ENCODE measurements around the gene COMMD6.

DNA sequence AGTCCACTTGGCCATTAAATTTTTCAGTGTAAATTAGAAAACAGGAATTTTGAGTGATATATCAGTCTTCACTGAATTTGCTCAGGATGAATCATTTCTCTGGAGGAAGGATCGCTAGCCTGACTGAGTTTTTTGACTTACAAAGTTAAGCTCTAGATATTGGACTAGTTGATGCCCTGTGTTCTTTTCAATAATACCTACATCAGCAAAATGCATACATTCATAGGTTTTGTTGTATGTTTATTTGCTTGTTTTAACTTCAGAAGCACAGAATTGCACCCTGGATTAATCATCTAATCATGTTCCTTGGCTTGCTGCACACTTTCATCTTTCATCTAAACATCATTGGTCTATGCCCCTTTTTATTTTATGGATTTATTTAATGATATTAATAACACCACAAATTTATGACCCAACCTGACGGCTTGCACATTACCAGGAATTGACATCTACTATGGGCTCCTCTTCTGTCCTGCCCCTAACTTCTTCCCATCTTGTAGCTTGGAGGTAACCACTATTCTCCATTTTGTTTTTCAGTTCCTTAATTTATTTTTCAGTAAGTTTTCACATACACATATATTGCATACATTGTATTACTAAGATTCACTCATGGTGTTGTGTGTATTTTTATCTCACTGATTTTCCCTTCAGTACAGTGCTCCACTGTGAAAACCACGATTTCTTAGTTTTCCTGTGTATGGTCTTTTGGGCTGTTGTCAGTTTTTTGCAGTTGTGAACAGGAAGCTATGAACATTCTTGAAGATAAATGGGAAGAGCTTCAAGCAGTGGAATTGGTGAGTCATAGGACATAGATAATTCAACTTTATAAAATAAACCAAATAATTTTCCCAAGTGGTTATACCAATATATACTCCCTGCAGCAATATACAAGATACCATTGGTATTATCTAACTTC is 23.3 kb downstream of the COMMD6 start:
- TF ChIP-seq EP300 (IDR thresholded peaks at IDR 0.05): no peak
- no peak for TF ChIP-seq POLR2AphosphoS5 (IDR thresholded peaks at IDR 0.05)
- TF ChIP-seq, protein P1, sequence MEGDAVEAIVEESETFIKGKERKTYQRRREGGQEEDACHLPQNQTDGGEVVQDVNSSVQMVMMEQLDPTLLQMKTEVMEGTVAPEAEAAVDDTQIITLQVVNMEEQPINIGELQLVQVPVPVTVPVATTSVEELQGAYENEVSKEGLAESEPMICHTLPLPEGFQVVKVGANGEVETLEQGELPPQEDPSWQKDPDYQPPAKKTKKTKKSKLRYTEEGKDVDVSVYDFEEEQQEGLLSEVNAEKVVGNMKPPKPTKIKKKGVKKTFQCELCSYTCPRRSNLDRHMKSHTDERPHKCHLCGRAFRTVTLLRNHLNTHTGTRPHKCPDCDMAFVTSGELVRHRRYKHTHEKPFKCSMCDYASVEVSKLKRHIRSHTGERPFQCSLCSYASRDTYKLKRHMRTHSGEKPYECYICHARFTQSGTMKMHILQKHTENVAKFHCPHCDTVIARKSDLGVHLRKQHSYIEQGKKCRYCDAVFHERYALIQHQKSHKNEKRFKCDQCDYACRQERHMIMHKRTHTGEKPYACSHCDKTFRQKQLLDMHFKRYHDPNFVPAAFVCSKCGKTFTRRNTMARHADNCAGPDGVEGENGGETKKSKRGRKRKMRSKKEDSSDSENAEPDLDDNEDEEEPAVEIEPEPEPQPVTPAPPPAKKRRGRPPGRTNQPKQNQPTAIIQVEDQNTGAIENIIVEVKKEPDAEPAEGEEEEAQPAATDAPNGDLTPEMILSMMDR (IDR thresholded peaks at IDR 0.05): no peak

Data from stomach (tissue), 4 donors.